A204.1 (cell line): Measurements from ENCODE around the gene POLD4.

Experiments used
- FAIRE-seq: peaks from 2 replicates; lab custom pipeline; 2012; peaks lifted over from hg19 to GRCh38; lab: Jason Lieb, UNC

POLD4 gene

DNA sequence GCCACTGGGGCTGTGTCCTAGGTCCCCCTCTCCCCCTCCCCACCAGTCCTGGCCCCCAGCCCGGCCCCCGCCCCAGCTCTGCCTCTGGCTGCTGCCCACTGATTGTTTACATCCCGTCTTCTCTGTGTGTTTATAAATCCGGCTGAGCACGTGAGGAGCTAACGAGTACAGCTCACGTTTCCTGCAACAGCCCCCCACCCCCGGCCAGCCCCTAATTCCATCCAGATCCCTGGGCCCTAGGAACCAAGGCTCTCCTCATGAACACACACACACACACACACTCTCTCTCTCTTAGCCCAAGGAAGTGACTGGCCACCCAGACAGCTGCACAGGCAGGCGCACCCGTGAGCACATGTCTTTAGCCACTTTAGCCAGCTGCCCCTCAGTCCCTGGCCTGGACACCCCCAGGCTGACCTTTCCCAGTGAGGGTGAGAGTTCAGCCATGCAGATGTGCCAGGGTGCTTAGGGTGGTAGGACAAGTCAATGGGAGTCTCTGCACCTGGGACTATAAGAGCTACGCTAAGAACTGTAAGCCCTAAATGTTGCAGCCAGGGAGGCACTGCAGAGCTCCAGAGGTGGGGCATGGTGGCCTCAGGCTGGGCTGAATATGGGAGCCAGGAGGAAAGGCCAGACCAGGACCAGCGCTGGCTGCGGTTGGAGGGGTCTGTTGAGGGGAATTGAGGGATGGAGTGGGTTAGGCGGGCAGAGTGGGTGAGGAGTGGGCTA, 17.2 kb upstream of the POLD4 start:
- no peak for FAIRE-seq

GRCh38 chr11:67369801-67370284, 16.5 kb upstream of the POLD4 start:
- no peak for FAIRE-seq

GRCh38 chr11:67369275-67369674, 15.9 kb upstream of the POLD4 start:
- FAIRE-seq = no peak

DNA sequence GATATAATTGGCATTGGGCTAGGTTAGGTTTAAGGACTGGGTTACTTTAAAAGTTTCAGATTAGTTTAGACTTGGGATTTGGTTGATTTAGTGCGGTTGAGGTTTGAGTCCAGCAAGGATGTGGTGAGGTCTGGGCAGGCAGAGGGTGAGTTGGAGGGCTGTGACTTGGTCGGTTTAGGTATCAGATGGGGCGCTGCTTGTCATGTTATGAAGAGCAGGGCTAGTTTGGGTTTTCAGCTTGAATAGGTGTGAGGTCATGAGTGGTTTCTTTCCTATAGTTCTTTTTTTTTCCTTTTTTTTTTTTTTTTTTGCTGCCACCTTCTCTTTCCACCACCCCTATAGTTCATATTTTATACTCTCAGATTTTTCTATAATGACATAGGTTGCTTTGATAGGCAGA, 15.3 kb upstream of the POLD4 start:
- no peak for FAIRE-seq

DNA sequence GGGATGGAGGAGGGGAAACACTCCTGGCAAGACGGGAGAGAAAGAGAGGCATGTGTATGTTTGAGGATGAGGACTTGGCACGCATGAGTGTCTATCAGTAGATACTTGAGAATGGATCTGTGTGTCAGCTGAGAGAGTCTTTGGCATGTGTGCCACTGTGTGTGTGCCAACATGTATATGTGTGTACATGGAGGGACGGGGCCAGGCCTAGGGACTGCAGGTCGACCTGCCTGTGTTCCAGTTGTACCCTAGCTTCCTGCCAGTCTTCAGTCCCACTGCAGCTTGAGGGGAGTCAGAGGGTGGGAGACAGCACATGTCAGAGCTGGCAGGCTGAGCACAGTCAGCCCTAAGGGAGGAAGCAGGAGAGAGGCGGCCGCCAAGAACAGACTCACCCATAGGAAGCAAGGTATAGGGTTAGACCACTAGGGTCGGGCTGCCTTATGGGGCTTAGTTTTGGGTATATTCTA, 14.4 kb upstream of the POLD4 start:
- no peak for FAIRE-seq

DNA sequence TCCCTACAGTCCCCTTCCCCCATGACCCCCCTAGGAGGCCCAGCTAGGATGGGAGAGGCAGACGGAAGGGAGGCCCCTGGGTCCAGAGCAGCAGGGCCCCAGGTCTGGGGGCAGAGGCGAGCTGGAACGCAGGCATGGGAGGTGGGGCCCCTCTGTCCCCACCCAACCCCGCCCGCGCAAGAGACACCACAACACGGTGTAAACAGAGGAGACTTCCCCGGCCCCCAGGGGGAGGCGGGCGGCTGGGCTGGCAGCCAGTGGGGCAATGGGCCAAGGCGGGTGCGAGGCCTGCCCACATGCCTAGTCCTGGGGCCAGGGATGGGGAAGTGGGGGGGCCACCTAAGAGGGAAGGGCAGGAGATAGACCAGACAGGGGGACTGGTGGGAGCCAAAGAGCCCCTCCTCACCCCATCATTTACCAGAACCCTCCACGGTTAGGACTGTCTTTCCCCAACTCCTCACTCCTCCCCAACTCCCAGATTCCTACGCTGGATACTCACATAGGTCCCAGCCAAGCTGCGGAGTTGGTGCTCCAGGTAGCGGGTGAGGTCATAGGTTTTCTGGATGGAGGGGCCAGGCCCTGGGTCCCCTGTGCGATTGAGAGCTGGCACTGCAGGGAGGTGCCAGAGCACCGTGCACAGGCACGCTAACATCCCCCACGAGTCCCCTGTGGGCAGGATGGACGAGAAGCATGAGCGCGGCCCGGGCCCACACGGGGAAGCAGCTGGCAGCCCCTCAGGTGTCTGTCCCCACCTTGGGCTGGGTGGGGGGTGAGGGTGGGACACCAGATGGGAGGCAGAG, 13.8 kb upstream of the POLD4 start:
- no peak for FAIRE-seq

DNA sequence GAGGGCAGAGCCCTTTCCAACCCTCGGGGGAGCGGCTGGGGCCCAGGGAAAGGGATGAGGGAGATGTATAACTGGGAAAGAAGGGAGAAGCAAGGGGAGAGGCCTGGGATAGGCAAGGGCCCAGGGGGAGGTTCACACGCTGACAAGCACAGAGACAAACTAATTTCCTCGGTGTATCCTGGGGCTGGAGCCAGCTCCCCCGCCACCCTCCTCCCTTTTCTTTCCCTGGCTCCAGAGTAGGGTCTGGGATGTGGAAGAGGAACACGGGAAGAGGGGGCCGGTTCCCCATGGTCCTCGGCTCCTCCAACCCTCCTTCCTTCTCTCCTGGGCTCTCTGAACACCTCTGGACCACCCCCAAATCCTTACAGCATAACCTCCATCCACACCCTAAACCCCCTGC, 13.2 kb upstream of the POLD4 start:
- FAIRE-seq = no peak

DNA sequence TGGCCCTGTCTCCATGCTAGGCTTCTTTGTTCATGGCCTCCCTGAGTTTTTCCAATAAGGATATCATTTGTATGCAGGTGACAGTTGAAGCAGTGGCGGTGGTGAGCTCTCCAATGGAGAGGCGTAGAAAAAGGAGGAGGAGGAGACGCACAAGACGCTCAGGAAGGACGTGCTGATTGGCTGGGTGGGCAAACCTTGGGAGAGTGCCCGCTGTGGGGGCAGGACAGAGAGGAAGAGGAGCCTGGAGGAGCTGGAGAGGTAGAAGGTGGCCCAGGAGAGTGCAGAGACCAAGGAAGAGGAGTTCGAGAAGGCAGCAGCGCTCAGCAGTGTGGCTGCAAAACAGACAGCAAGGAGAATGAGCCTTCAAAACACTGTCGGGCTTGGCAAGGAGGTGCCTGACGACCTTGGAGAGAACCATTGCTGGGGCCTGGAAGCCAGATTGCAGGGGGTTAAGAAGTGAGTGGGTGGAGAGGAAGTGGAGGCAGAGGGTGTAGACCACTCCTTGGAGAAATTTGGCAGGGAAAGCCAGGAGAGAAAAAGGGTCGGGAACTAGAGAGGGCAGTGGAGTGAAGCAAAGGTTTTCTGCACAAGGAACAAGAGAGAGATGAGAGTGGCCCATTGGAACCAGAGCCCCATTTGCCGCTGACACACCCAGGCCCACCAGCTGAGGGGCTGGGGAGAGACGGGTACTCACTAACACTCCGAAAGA, 12.5 kb upstream of the POLD4 start:
- FAIRE-seq = no peak

GRCh38 chr11:67364783-67365722, 11.7 kb upstream of the POLD4 start:
- no peak for FAIRE-seq

DNA sequence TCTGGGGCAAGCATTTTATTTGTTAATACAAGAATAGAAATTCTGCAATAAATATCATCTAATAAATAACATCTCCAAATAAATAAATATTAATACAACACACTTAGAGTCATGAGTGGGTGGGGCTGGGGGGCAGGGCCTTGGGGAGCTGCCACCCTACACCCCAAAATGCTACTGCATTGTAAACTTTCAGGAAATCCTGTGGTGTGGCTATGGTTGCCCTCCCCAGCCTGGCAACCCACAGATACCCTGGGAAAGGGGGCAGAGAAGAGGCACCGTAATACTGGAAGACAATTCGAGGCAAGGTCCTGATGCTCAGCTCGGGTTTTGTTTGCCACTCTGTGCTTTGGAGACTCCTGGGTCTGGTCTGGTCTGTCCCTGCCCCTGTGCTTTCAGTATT, 10.8 kb upstream of the POLD4 start:
- FAIRE-seq = no peak

DNA sequence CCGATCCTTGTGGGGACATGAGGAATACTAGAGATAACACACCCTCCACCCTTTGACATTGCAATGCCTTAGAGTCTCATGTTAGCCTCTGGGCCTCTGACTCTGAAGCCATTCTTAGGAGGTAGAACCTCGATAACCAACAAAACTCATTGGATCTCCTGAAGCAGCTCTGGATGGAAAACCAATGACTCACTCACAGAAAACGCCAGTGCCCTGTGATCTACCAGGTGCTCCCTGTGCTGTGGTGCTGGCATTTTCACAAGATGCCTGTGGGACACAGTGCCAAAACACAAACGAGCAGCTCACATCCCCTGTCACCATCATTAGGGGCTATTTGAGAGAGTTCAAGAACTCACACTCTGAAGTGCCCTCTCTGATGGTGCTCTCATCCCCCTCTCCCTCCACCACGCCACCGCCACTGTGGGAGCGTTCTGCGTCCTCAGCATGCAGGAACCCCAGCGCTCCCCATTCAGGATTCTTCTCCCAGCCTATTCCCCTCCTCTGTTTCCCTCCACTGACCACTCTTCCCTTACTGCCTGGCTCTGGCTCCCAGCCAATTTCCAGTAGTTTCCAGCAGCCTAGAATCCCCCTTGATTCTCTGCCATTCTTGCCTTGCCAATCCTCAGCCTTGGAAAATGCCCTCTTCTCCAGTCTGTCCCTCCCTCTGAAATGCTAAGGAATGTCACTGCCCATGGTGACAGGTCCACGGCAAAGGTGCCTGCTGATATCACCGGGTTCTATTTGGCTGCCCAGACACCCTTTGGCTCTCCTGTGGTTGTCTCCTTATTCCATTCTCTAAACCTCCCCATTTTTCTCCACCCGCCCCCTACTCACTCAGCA, 4.7 kb upstream of the POLD4 start:
- FAIRE-seq = no peak

- no peak for FAIRE-seq
Observed at GRCh38 chr11:67356864-67357561, 3.7 kb upstream of the POLD4 start.

DNA sequence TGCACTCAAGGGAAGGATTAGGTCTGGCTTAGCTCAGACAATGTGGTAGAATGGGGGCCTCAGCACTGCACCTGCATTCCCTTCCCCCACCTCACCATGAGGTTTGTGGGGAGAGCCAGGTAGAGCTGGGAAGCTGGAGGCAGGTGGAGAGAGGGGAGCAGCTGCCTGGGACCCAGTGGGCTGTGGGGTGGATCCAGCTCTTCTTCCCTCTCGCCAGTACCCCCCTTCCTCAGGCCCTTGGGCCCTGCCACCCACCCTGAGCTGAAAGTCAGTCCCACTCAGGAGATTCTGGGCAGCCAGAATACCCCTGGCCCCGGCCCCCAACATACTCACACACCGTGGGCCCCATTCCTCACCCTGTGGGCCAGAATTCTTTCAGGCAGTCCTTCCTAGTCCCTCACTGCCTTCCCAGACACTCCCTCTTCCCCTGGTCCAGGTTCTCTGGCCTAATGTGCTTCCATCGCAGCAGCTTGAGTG, 3.1 kb upstream of the POLD4 start:
- no peak for FAIRE-seq

DNA sequence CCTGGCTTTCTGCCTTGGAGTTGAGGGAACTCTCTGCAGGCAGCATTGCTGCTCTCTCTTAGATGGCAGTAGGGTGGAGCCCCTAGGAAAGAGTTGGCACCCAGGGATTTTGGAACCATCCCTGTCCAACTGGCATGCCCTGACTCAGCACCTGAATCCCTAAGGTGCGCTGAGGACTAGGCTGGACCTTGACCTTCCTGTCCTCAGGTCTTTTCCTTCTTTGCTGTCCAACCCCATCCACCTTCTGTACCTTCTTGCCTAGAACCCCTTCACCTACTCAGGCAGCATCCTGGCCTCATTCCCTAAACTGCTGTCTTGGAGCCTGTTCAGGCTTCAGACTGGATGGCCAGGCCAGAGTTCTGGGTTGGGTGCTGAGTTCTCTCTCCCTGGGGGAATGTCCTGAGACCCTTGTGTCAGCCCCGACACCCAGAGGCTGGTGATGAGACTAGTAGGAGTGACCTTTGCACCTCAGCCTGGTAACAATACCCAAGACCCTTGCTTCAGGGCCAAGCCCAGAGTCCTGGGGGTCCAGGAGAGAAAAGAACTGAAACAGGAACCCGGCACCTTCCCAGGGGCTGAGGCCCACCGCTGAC, 2.5 kb upstream of the POLD4 start:
- no peak for FAIRE-seq

- FAIRE-seq = no peak
Observed at GRCh38 chr11:67355023-67355793, 1.9 kb upstream of the POLD4 start.

DNA sequence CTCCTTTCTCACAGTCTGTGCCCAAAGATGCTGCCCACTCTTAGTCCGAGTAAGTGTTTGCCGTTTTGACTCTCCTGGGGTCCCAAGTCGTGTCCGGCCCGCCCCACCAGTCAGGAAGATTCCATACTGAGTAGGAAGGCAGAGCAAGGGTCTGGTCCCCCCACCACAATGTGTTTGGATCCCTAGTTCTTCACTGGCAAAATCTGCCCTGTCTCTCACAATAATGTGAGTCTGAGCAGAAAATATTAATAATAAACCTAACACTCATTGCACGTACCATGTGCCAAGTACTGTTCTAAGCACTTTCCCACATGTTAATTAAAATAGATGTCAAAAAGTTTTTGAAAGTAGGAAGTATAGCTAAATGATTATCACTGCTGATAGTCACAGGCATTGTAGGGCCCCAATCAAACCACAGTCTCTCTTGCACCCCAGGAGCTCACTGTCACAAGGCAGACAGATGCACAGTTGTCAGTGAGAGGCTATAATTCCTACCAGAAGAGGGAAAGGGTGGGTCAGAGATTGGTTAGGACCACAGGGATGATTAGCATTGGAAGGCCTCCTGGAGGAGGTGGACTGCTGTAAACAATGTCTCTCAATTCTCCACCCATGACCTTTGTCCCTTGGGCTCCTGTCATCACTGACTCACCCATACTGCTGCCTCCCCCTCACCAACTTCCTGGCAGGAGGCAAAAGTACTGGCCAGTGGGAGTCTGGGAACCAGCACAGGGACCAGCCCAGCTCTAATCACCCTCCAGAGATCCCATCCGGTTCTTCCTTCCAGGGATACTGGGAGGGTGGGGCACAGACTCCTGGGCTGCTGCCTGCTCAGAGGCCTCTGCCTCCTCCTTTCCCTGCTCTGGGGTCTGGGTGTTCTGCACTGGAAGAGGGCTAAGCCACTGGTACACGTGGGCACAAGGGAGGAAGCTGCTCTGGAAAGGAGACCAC, 1.0 kb upstream of the POLD4 start:
- FAIRE-seq = no peak

DNA sequence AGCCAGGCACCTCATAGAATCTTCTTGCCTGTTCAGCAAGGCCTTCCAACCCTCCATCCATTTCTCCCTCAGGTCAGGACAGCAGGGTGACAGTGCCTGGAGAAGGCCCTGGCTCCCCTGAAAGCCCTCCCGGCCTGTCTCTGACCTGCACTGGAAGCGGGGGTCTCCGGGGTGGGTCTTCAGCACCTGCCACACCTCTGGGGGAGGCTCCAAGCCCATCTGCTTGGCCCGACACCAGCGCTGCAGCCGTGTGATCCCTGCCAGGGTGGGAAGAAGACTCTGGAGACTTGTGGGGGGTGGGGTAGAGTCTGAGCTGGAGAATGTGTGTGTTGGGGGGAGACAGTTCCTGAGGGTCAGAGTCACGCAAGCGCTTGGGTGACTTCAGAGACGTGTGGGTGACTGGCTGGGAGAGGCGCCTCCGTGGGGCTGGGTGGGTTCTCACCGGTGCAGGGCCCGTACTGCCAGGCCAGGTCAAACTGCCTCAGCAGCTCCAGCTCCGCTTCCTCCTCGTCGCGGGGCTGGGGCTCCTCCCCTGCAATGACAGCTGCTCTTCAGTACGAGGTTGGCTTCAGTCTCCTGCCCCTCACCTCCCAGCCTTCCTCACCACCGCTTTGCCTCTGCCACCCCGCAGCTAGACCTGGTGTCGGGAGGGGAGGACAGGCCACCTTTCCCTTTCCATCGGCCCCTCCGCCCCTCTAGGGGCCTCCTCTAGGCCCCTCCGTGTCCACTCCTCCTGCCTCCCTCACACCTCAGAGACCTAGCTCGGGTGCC, 615 bp downstream of the POLD4 start:
- FAIRE-seq = no peak
